Body of pancreas (tissue), 4 donors: ENCODE measurements around the gene CAPN10.
"Not testable (repeated sequence)": the region's sequence is repeated elsewhere in the genome, so short reads cannot be mapped to it uniquely, and the experiment has no call there.

Source experiments
- POLR2A ChIP-seq, 3 donors: fragments of 450-650 bp; IDR thresholded peaks; one replicate each; pipeline ENCODE4 v1.6.1; 2016; ENCODE audit warnings: antibody characterized with exemption in 3 of 3, mild to moderate bottlenecking in 2 of 3
- TF ChIP-seq, protein P1 (sequence below), 7 experiments: fragments of 450-650 bp in 4 of 7; fragments of 200-600 bp in 3 of 7; sonication (generic) in 3 of 7; IDR thresholded peaks; one replicate each; pipeline ENCODE4 v1.5.1; 2016 to 2019; ENCODE audit warnings: antibody characterized with exemption in 7 of 7

- TF ChIP-seq POLR2A (IDR thresholded peaks at IDR 0.05) = not testable (repeated sequence)
- TF ChIP-seq, protein P1, sequence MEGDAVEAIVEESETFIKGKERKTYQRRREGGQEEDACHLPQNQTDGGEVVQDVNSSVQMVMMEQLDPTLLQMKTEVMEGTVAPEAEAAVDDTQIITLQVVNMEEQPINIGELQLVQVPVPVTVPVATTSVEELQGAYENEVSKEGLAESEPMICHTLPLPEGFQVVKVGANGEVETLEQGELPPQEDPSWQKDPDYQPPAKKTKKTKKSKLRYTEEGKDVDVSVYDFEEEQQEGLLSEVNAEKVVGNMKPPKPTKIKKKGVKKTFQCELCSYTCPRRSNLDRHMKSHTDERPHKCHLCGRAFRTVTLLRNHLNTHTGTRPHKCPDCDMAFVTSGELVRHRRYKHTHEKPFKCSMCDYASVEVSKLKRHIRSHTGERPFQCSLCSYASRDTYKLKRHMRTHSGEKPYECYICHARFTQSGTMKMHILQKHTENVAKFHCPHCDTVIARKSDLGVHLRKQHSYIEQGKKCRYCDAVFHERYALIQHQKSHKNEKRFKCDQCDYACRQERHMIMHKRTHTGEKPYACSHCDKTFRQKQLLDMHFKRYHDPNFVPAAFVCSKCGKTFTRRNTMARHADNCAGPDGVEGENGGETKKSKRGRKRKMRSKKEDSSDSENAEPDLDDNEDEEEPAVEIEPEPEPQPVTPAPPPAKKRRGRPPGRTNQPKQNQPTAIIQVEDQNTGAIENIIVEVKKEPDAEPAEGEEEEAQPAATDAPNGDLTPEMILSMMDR (IDR thresholded peaks at IDR 0.05) = not testable (repeated sequence)
Observed at GRCh38 chr2:240563231-240563630, 23.3 kb upstream of the CAPN10 start.
